ENCODE measurements around the gene UMODL1. TPM values are rescaled to one million over a fixed set of nuclear protein-coding genes. Genes with fewer than 3 reads are reported as not detected.

UMODL1 gene
- polyA plus RNA-seq, 4 donors, result 0.05 to 0.27 (median 0.09) TPM; not detected in 1

GRCh38 chr21:42079008-42079938 is 8.2 kb downstream of the UMODL1 start:
- no peak for DNase-seq (ENCODE audit: low read depth in 4 of 4, low spot score in 2 of 4)

- DNase-seq (ENCODE audit: low read depth in 4 of 4, low spot score in 2 of 4), result no peak
Observed at GRCh38 chr21:42079939-42080787, 9.0 kb downstream of the UMODL1 start.

- DNase-seq (ENCODE audit: low read depth in 4 of 4, low spot score in 2 of 4), result no peak
Observed at GRCh38 chr21:42080788-42081083, 9.6 kb downstream of the UMODL1 start.

GRCh38 chr21:42081138-42081537 is 10.0 kb downstream of the UMODL1 start:
- no peak for DNase-seq (ENCODE audit: low read depth in 4 of 4, low spot score in 2 of 4)

GRCh38 chr21:42081931-42082381 is 10.8 kb downstream of the UMODL1 start:
- DNase-seq (ENCODE audit: low read depth in 4 of 4, low spot score in 2 of 4), result no peak

- DNase-seq (ENCODE audit: low read depth in 4 of 4, low spot score in 2 of 4), result no peak
Observed at GRCh38 chr21:42082501-42083360, 11.6 kb downstream of the UMODL1 start.

GRCh38 chr21:42083361-42083690 is 12.2 kb downstream of the UMODL1 start:
- DNase-seq (ENCODE audit: low read depth in 4 of 4, low spot score in 2 of 4), result no peak

GRCh38 chr21:42084079-42084478 is 13.0 kb downstream of the UMODL1 start:
- DNase-seq (ENCODE audit: low read depth in 4 of 4, low spot score in 2 of 4), result no peak

- no peak for DNase-seq (ENCODE audit: low read depth in 4 of 4, low spot score in 2 of 4)
Observed at GRCh38 chr21:42085246-42086077, 14.3 kb downstream of the UMODL1 start.

GRCh38 chr21:42086969-42087368 is 15.9 kb downstream of the UMODL1 start:
- DNase-seq (ENCODE audit: low read depth in 4 of 4, low spot score in 2 of 4), result no peak

- DNase-seq (ENCODE audit: low read depth in 4 of 4, low spot score in 2 of 4), result no peak
Observed at GRCh38 chr21:42088148-42088547, 17.0 kb downstream of the UMODL1 start.

- DNase-seq (ENCODE audit: low read depth in 4 of 4, low spot score in 2 of 4), result no peak
Observed at GRCh38 chr21:42088658-42089057, 17.5 kb downstream of the UMODL1 start.

GRCh38 chr21:42089093-42089631 is 18.0 kb downstream of the UMODL1 start:
- DNase-seq (ENCODE audit: low read depth in 4 of 4, low spot score in 2 of 4), result no peak

- DNase-seq (ENCODE audit: low read depth in 4 of 4, low spot score in 2 of 4), result no peak
Observed at GRCh38 chr21:42089665-42090310, 18.7 kb downstream of the UMODL1 start.

- no peak for DNase-seq (ENCODE audit: low read depth in 4 of 4, low spot score in 2 of 4)
Observed at GRCh38 chr21:42091899-42092508, 20.9 kb downstream of the UMODL1 start.

GRCh38 chr21:42092771-42093170 is 21.7 kb downstream of the UMODL1 start:
- no peak for DNase-seq (ENCODE audit: low read depth in 4 of 4, low spot score in 2 of 4)

GRCh38 chr21:42093186-42093585 is 22.1 kb downstream of the UMODL1 start:
- DNase-seq (ENCODE audit: low read depth in 4 of 4, low spot score in 2 of 4), result no peak

- no peak for DNase-seq (ENCODE audit: low read depth in 4 of 4, low spot score in 2 of 4)
Observed at GRCh38 chr21:42093991-42094421, 22.9 kb downstream of the UMODL1 start.

- DNase-seq (ENCODE audit: low read depth in 4 of 4, low spot score in 2 of 4), result no peak
Observed at GRCh38 chr21:42094811-42095210, 23.7 kb downstream of the UMODL1 start.
